Measurements from ENCODE around the gene LAG3.

The LAG3 gene

DNA sequence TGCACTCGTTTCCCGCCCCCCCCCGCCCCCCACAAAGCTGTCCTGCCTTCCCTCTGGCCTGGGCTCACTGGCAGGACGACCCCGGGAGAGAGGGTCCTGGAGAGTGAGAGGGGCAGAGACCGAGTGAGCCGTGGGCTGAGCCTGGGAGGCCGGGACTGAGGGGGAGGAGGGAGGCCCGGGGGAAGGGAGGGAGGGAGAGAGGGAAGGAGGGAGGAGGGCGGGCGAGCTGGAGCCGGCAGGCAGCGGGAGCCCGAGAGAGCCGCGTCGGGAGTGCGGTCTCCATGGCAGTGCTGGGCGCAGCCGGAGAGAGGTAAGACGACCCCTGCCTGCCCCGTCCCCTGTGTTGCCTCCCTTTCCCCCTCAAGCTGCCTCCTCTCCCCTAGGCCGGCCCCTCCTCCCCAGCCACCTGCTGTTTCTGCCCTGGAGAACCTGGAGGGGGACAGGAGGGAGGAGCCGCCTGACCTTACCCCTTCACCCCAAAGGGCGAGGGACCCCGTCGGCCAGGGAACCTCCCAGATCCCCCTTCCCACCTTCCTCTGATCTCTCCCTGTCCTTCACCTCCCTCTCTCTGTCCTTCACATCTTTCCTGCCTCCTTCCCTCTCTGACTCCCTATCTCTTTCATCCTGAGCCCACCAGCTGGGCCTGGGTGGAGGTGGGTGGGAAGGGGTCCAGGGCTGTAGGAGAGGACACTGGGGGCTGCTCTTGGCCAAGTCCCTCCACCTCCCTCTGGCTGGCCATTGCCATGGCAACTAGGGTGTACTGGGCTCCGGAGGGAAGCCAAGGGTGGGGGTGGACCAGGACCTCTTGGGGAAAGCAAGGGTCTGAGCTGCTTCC, 49.5 kb downstream of the LAG3 start, which contains the start of gene GPR162:
GPR162 (plus strand) TSS at position 231 of the 835 bp plus-strand sequence. CDS start 2,078 bp downstream, outside the sequence.
- H3K27me3 ChIP-seq, result peaks cover 53% of the 10 kb centered on the region
- H3K36me3 ChIP-seq, result no peaks in the 10 kb centered on the region
- TF ChIP-seq CTCF (IDR thresholded peaks at IDR 0.05), result no peak
- peaks cover 12 to 19% of the 10 kb centered on the region in 2 experiments for H3K4me1 ChIP-seq (ENCODE audit: control insufficient read depth in 1 of 2, insufficient read depth in 1 of 2, low read depth in 1 of 2, low read length in 1 of 2)
- H3K4me3 ChIP-seq (ENCODE audit: low read depth in 1 of 2, low read length in 1 of 2), result peak within 1 kb of the TSS; percentile 43 to 65
- H3K27ac ChIP-seq, result peak within 1 kb of the TSS; percentile 44
- H3K9me3 ChIP-seq, result no peaks in the 10 kb centered on the region

- H3K4me3 ChIP-seq (ENCODE audit: low read depth in 1 of 2, low read length in 1 of 2), result peak overlapping the region in 1 of 2 experiments; percentile 43
- TF ChIP-seq CTCF (IDR thresholded peaks at IDR 0.05), result no peak
- peaks cover 61% of the 10 kb centered on the region for H3K27me3 ChIP-seq
- H3K27ac ChIP-seq, result no peak overlapping the region
- H3K9me3 ChIP-seq, result no peaks in the 10 kb centered on the region
- H3K4me1 ChIP-seq (ENCODE audit: control insufficient read depth in 1 of 2, insufficient read depth in 1 of 2, low read depth in 1 of 2, low read length in 1 of 2), result peaks cover 16 to 19% of the 10 kb centered on the region in 2 experiments
- no peaks in the 10 kb centered on the region for H3K36me3 ChIP-seq
These were observed 50.3 kb downstream of the LAG3 start for GRCh38 chr12:6822426-6823135.

- H3K27me3 ChIP-seq, result peaks cover 69% of the 10 kb centered on the region
These were observed 51.1 kb downstream of the LAG3 start for GRCh38 chr12:6823182-6824084.

DNA sequence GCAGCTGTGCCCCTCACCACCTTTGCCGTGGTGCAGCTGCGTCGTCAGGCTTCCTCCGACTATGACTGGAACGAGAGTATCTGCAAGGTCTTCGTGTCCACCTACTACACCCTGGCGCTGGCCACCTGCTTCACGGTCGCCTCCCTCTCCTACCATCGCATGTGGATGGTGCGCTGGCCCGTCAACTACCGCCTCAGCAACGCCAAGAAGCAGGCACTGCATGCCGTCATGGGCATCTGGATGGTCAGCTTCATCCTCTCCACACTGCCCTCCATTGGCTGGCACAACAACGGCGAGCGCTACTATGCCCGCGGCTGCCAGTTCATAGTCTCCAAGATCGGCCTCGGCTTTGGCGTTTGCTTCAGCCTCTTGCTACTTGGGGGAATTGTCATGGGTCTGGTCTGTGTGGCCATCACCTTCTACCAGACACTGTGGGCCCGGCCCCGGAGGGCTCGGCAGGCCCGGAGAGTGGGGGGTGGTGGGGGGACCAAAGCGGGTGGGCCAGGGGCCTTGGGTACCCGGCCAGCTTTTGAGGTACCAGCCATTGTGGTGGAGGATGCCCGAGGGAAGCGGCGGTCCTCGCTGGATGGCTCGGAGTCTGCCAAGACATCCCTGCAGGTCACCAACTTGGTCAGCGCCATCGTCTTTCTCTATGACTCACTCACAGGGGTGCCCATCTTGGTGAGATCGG, 51.9 kb downstream of the LAG3 start:
- Histone ChIP-seq H3K4me1 (ENCODE audit: control insufficient read depth in 1 of 2, insufficient read depth in 1 of 2, low read depth in 1 of 2, low read length in 1 of 2) (peaks cover 30 to 33% of the 10 kb centered on the region in 2 experiments), H3K4me3 (ENCODE audit: low read depth in 1 of 2, low read length in 1 of 2) (no peak overlapping the region), H3K27ac (no peak overlapping the region), H3K9me3 (no peaks in the 10 kb centered on the region), H3K36me3 (no peaks in the 10 kb centered on the region), H3K27me3 (peaks cover 77% of the 10 kb centered on the region)
- TF ChIP-seq CTCF (IDR thresholded peaks at IDR 0.05), result no peak

More at GRCh38 chr12:6823182-6824084, 51.1 kb downstream of the LAG3 start:
- H3K9me3 ChIP-seq, result no peaks in the 10 kb centered on the region
- H3K4me1 ChIP-seq (ENCODE audit: control insufficient read depth in 1 of 2, insufficient read depth in 1 of 2, low read depth in 1 of 2, low read length in 1 of 2), result peaks cover 22 to 25% of the 10 kb centered on the region in 2 experiments
- H3K4me3 ChIP-seq (ENCODE audit: low read depth in 1 of 2, low read length in 1 of 2), result no peak overlapping the region
- no peak overlapping the region for H3K27ac ChIP-seq
- TF ChIP-seq CTCF (IDR thresholded peaks at IDR 0.05), result no peak
- no peaks in the 10 kb centered on the region for H3K36me3 ChIP-seq

Measured in neutrophil (primary cell).